Activated CD8-positive, alpha-beta T cell treated with anti-CD3 and anti-CD28 coated beads, Interleukin-2, amount 10 ng/mL, durations not matched to agents 7 days and 5 days (primary cell): ENCODE results near the gene IQCE. TPM values are rescaled to one million over a fixed set of nuclear protein-coding genes. Genes with fewer than 3 reads are reported as not detected.

Experiments used
- ATAC-seq: fragments of 150-1000 bp; cut with Tn5 transposase; one replicate; pipeline ENCODE4 v1.10.0; 2021; ENCODE audit warnings: moderate library complexity
- CTCF ChIA-PET: fragments of 350-600 bp; sonication (Branson Sonifier 250); formaldehyde crosslinking; loops from one replicate; lab custom pipeline; 2021; ENCODE audit warnings: antibody characterized with exemption; lab: Charles Lee
- POLR2A ChIA-PET: fragments of 350-600 bp; sonication (Branson Sonifier 250); formaldehyde crosslinking; loops from one replicate; lab custom pipeline; 2021; ENCODE audit warnings: antibody characterized with exemption; lab: Charles Lee
- DNase-seq: peaks from one replicate; pipeline ENCODE4 v3.0.0-alpha.2; 2020
- H3K27ac Mint-ChIP-seq: one replicate; pipeline ENCODE4 v1.8.0; 2021; ENCODE audit warnings: mild to moderate bottlenecking, mixed read lengths
- H3K27me3 Mint-ChIP-seq: one replicate; pipeline ENCODE4 v1.8.0; 2021; ENCODE audit warnings: low read depth, mixed read lengths
- H3K36me3 Mint-ChIP-seq: one replicate; pipeline ENCODE4 v1.8.0; 2021; ENCODE audit warnings: low read depth, mixed read lengths
- H3K4me1 Mint-ChIP-seq: one replicate; pipeline ENCODE4 v1.8.0; 2021; ENCODE audit warnings: low read depth, mixed read lengths
- H3K4me3 Mint-ChIP-seq: one replicate; pipeline ENCODE4 v1.8.0; 2021; ENCODE audit warnings: mild to moderate bottlenecking, mixed read lengths
- H3K9me3 Mint-ChIP-seq: one replicate; pipeline ENCODE4 v1.8.0; 2022; ENCODE audit warnings: mixed read lengths; ENCODE audit not compliant: insufficient read depth
- total RNA-seq, 2 experiments: library from RNA; stranded (reverse); gene quantifications; one replicate each; pipeline ENCODE4 v1.2.3, GENCODE V29; 2021

IQCE gene
- total RNA-seq, 2 experiments from 2014 or later = 11.6 to 12.4 TPM

GRCh38 chr7:2638224-2638991 lies 79.6 kb downstream of the IQCE start:
- ChIA-PET POLR2A (no interaction called here), CTCF (interaction anchor here (0.7 to 1.9 kb wide), 2 partner anchors 30 to 72 kb away, joined by 3 to 4 read pairs; no protein-coding TSS in a partner anchor)
- Mint-ChIP-seq H3K36me3 (no peaks in the 10 kb centered on the region), H3K9me3 (no peaks in the 10 kb centered on the region), H3K4me1 (peaks cover 13% of the 10 kb centered on the region), H3K4me3 (no peak overlapping the region), H3K27me3 (no peaks in the 10 kb centered on the region), H3K27ac (no peak overlapping the region)
- ATAC-seq = no peak
- no peak for DNase-seq

- Mint-ChIP-seq H3K27me3 (no peaks in the 10 kb centered on the region), H3K36me3 (no peaks in the 10 kb centered on the region), H3K4me1 (peaks cover 13% of the 10 kb centered on the region), H3K9me3 (no peaks in the 10 kb centered on the region), H3K4me3 (no peak overlapping the region), H3K27ac (no peak overlapping the region)
- POLR2A ChIA-PET = no interaction called here
- CTCF ChIA-PET = interaction anchor here (1.9 kb wide), 1 partner anchor 71 kb away, joined by 4 read pairs; no protein-coding TSS in a partner anchor
- DNase-seq (no peak), ATAC-seq (no peak)
Observed at GRCh38 chr7:2639181-2639681, 80.5 kb downstream of the IQCE start.

DNA sequence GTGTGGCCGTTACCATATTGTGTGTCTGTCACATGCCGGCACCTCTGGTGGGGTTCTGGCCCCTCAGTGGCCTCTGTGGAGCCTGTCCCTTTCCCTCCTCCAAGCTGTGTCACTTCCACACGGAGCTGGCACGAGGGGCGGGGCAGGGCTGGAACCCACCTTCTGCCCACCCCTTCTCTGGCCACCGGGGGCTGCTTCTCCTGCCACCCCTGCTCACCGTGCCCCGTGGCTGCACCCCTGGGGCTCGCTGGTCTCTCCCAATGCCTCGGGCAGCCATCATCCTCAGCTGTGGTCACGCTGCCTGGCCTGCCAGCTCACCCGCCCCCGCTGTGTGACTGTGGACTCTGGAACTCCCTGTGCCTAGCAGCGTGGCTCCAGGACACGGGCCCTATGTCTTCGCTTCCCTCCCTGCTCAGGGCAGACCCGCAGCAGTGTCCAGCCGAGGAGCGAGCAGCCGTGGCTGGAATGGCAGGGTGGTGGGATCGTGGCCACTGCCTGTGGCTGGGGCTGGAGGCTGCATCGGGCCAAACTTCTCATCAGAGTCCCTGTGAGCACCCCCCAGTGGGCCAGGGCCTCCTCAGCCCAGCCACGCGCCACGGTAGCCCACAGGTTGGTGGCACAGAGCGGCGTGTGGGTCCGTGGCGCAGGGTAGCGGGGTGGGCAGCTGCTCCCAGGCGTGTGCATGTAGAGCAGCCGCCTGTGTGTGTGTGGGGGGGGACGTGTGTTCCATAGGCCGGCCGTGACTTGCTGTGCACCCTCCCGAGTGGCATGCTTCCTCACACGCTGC lies 81.1 kb downstream of the IQCE start:
- Mint-ChIP-seq H3K27me3 (no peaks in the 10 kb centered on the region), H3K36me3 (no peaks in the 10 kb centered on the region), H3K27ac (no peak overlapping the region), H3K4me3 (no peak overlapping the region), H3K9me3 (no peaks in the 10 kb centered on the region), H3K4me1 (peaks cover 18% of the 10 kb centered on the region)
- POLR2A ChIA-PET = no interaction called here
- no peak for DNase-seq
- no peak for ATAC-seq
- CTCF ChIA-PET = interaction anchor here (1.9 kb wide), 1 partner anchor 70 kb away, joined by 4 read pairs; no protein-coding TSS in a partner anchor

DNA sequence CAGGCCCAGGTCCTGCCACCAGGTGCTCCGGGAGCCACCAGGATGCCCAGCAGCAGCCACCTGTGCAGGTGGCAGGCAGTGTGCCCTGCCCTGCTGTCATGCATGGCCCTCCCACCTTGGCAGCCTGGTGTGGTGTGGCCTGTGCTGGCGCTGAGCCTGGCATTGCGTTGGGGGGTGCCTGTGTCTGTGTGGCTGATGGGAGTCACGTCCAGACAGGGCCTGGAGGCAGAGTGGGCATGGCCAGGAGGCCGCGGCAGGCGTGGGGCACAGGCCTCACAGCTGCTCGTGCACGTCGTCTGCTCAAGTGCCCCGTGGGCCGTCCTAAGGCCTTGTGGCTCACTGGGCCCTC lies 81.7 kb downstream of the IQCE start:
- DNase-seq (no peak), ATAC-seq (no peak)
- Mint-ChIP-seq H3K27ac (no peak overlapping the region), H3K36me3 (no peaks in the 10 kb centered on the region), H3K4me3 (no peak overlapping the region), H3K9me3 (no peaks in the 10 kb centered on the region), H3K27me3 (no peaks in the 10 kb centered on the region), H3K4me1 (peaks cover 22% of the 10 kb centered on the region)
- ChIA-PET POLR2A (no interaction called here), CTCF (no interaction called here)

DNA sequence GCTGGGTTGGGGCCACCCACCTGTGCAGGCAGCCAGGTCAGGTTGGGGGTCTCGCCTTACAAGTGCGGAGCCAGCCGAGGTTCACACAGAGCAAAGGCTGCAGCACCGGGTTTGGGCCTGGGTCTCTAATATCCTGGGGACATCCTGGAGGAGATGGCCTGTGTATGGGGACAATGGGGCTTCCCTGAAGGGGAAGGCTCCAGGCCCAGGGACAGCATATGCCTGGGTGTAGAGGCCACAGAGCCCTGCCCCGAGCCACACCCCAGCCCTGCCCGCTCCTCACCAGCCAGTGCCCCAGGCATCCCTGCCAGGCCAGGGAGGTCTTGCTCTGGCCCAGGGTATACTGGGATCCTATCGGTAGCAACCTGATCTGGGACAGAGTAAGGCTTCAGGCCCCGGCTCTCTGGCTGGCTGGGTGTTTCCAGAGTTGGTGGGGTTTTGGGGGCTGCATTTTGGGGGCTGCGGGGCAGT lies 82.1 kb downstream of the IQCE start:
- no peaks in the 10 kb centered on the region for H3K36me3 Mint-ChIP-seq
- no peak overlapping the region for H3K27ac Mint-ChIP-seq
- peaks cover 26% of the 10 kb centered on the region for H3K4me1 Mint-ChIP-seq
- POLR2A ChIA-PET = no interaction called here
- no peak overlapping the region for H3K4me3 Mint-ChIP-seq
- H3K9me3 Mint-ChIP-seq = no peaks in the 10 kb centered on the region
- ATAC-seq (no peak), DNase-seq (no peak)
- no peaks in the 10 kb centered on the region for H3K27me3 Mint-ChIP-seq
- CTCF ChIA-PET = interaction anchor here (5.8 kb wide), 1 partner anchor 69 kb away, joined by 34 read pairs; no protein-coding TSS in a partner anchor

- peaks cover 33% of the 10 kb centered on the region for H3K4me1 Mint-ChIP-seq
- no peak for DNase-seq
- no peaks in the 10 kb centered on the region for H3K27me3 Mint-ChIP-seq
- H3K36me3 Mint-ChIP-seq = no peaks in the 10 kb centered on the region
- ChIA-PET CTCF (interaction anchor here (5.8 kb wide), 1 partner anchor 68 kb away, joined by 34 read pairs; no protein-coding TSS in a partner anchor), POLR2A (no interaction called here)
- no peak overlapping the region for H3K4me3 Mint-ChIP-seq
- no peaks in the 10 kb centered on the region for H3K9me3 Mint-ChIP-seq
- ATAC-seq = no peak
- H3K27ac Mint-ChIP-seq = no peak overlapping the region
Observed at GRCh38 chr7:2641406-2642393, 82.9 kb downstream of the IQCE start.

- ATAC-seq = no peak
- Mint-ChIP-seq H3K9me3 (no peaks in the 10 kb centered on the region), H3K36me3 (peaks cover 2% of the 10 kb centered on the region), H3K4me1 (peaks cover 33% of the 10 kb centered on the region), H3K27ac (no peak overlapping the region), H3K4me3 (no peak overlapping the region), H3K27me3 (no peaks in the 10 kb centered on the region)
- DNase-seq = peak; percentile 33
- ChIA-PET POLR2A (interaction anchor here (0.7 to 2.7 kb wide), 4 partner anchors 8 to 213 kb away, joined by 3 to 14 read pairs (median 8); partner anchors contain the start of gene TTYH3), CTCF (interaction anchor here (0.6 to 5.8 kb wide), 9 partner anchors 12 to 75 kb away, joined by 3 to 34 read pairs (median 4); partner anchors contain the start of gene TTYH3)
Observed at GRCh38 chr7:2643386-2644219, 84.8 kb downstream of the IQCE start.

DNA sequence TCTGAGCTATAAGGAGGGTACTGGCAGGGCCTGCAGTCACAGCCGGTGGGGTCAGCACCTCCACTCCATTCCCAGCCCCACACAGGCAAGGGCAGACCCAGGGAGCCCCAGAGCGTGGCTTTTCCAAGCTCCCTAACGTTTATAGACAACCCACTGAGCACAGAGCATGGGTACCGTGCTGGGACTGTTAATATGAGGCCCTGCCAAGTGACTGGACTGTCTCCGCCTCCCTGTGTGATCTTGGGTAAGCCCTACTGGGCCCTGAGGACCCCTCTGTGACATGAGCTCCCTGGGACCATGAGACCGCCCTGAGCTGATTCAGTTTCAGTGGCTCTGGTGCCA lies 85.4 kb downstream of the IQCE start:
- ChIA-PET CTCF (interaction anchor here (0.6 to 5.8 kb wide), 7 partner anchors 13 to 75 kb away, joined by 3 to 34 read pairs (median 6); no protein-coding TSS in a partner anchor), POLR2A (interaction anchor here (0.7 to 2.7 kb wide), 4 partner anchors 9 to 213 kb away, joined by 3 to 14 read pairs (median 8); partner anchors contain the start of gene TTYH3)
- ATAC-seq = no peak
- no peak for DNase-seq
- Mint-ChIP-seq H3K27me3 (no peaks in the 10 kb centered on the region), H3K4me3 (no peak overlapping the region), H3K36me3 (peaks cover 2% of the 10 kb centered on the region), H3K4me1 (peaks cover 33% of the 10 kb centered on the region), H3K27ac (peak overlapping the region; percentile 95), H3K9me3 (no peaks in the 10 kb centered on the region)

GRCh38 chr7:2644562-2645273 lies 85.9 kb downstream of the IQCE start:
- DNase-seq = no peak

More at GRCh38 chr7:2644562-2645273, 85.9 kb downstream of the IQCE start:
- CTCF ChIA-PET = interaction anchor here (1.1 to 5.8 kb wide), 5 partner anchors 12 to 74 kb away, joined by 3 to 34 read pairs (median 8); no protein-coding TSS in a partner anchor
- POLR2A ChIA-PET = interaction anchor here (1.0 to 2.7 kb wide), 7 partner anchors 10 to 136 kb away, joined by 3 to 14 read pairs (median 6); partner anchors contain the start of gene TTYH3
- Mint-ChIP-seq H3K9me3 (no peaks in the 10 kb centered on the region), H3K4me1 (peaks cover 33% of the 10 kb centered on the region), H3K36me3 (peaks cover 2% of the 10 kb centered on the region), H3K4me3 (peak overlapping the region; percentile 72), H3K27me3 (no peaks in the 10 kb centered on the region), H3K27ac (peak overlapping the region; percentile 95)
- ATAC-seq = peak; percentile 75
